IMR-90 (cell line): ENCODE measurements around the gene SLC12A1.

ENCODE experiments used
- CEBPB ChIP-seq: IDR thresholded peaks from 2 replicates; pipeline ENCODE4 v1.6.1; 2012; ENCODE audit warnings: low read depth, low read length, improper control_type of control experiment
- FOS ChIP-seq: fragments of 150-350 bp; IDR thresholded peaks from 2 replicates; pipeline ENCODE4 v1.6.1; 2016; ENCODE audit warnings: low read depth, low read length
- MAFK ChIP-seq: IDR thresholded peaks from 2 replicates; pipeline ENCODE4 v1.6.1; 2012; ENCODE audit warnings: low read depth, low read length, improper control_type of control experiment
- MAZ ChIP-seq: IDR thresholded peaks from 2 replicates; pipeline ENCODE4 v1.6.1; 2012; ENCODE audit warnings: low read depth, mild to moderate bottlenecking, low read length, improper control_type of control experiment, moderate library complexity, borderline replicate concordance
- MXI1 ChIP-seq: IDR thresholded peaks from 2 replicates; pipeline ENCODE4 v1.6.1; 2012; ENCODE audit warnings: low read depth, mild to moderate bottlenecking, low read length, moderate library complexity, borderline replicate concordance
- POLR2A ChIP-seq: IDR thresholded peaks from 2 replicates; pipeline ENCODE4 v1.6.1; 2012; ENCODE audit warnings: mild to moderate bottlenecking, low read depth, low read length
- RAD21 ChIP-seq: IDR thresholded peaks from 2 replicates; pipeline ENCODE4 v1.6.1; 2012; ENCODE audit warnings: low read length, improper control_type of control experiment
- RCOR1 ChIP-seq: IDR thresholded peaks from 2 replicates; pipeline ENCODE4 v1.6.1; 2012; ENCODE audit warnings: mild to moderate bottlenecking, low read length, improper control_type of control experiment; ENCODE audit not compliant: insufficient replicate concordance
- RFX5 ChIP-seq: IDR thresholded peaks from 2 replicates; pipeline ENCODE4 v1.8.0; 2012; ENCODE audit warnings: low read depth, mild to moderate bottlenecking, low read length, moderate library complexity
- TF ChIP-seq, protein P1 (sequence below): conservative IDR thresholded peaks from 2 replicates; pipeline ENCODE4 v1.5.1; 2012; ENCODE audit warnings: mild to moderate bottlenecking, low read depth, low read length, improper control_type of control experiment
- TF ChIP-seq, protein P2 (sequence below): fragments of 150-350 bp; IDR thresholded peaks from 2 replicates; pipeline ENCODE4 v1.6.1; 2017; ENCODE audit warnings: mild to moderate bottlenecking, antibody characterized with exemption, low read length, low read depth

- TF ChIP-seq, protein P1, sequence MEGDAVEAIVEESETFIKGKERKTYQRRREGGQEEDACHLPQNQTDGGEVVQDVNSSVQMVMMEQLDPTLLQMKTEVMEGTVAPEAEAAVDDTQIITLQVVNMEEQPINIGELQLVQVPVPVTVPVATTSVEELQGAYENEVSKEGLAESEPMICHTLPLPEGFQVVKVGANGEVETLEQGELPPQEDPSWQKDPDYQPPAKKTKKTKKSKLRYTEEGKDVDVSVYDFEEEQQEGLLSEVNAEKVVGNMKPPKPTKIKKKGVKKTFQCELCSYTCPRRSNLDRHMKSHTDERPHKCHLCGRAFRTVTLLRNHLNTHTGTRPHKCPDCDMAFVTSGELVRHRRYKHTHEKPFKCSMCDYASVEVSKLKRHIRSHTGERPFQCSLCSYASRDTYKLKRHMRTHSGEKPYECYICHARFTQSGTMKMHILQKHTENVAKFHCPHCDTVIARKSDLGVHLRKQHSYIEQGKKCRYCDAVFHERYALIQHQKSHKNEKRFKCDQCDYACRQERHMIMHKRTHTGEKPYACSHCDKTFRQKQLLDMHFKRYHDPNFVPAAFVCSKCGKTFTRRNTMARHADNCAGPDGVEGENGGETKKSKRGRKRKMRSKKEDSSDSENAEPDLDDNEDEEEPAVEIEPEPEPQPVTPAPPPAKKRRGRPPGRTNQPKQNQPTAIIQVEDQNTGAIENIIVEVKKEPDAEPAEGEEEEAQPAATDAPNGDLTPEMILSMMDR = no peak
- TF ChIP-seq FOS (no peak), MXI1 (no peak), RCOR1 (no peak), POLR2A (no peak), CEBPB (no peak), RFX5 (no peak), MAZ (no peak), MAFK (no peak), RAD21 (no peak)
- TF ChIP-seq, protein P2, sequence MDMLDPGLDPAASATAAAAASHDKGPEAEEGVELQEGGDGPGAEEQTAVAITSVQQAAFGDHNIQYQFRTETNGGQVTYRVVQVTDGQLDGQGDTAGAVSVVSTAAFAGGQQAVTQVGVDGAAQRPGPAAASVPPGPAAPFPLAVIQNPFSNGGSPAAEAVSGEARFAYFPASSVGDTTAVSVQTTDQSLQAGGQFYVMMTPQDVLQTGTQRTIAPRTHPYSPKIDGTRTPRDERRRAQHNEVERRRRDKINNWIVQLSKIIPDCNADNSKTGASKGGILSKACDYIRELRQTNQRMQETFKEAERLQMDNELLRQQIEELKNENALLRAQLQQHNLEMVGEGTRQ = no peak
Measured at GRCh38 chr15:48205981-48206380, at the start of gene SLC12A1.
